Inflammatory macrophage treated with lipopolysaccharide for 4 hours (primary cell): Measurements from ENCODE around the gene PKLR.
"Not testable (repeated sequence)": the region's sequence is repeated elsewhere in the genome, so short reads cannot be mapped to it uniquely, and the experiment has no call there.

Source experiments
- DNase-seq: peaks from one replicate; pipeline ENCODE4 v3.0.0-alpha.2; 2020

The PKLR gene

DNA sequence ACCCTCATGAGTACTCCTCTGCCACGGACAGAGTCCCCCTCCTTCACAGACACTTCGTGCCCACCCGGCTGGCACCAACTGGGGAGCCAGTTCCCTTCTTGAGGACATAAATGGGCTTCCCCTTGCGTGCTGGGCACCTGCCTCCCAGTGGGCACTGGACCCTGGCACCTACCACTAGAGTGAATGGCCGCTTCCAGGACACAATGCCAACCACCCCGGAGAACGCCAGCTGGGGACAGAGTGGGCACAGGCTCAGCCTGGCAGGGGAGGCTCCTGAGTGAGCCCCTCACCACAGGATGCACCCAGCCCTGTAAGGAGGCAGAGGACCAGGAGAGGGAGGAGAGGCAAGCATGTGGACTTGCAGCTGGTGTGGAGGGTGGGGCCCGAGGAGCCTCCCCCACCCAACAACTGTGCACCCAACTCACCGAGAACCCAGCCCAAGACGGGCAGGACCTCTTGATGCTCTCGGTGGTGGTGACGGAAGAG, 47.0 kb downstream of the PKLR start:
- DNase-seq = no peak

DNA sequence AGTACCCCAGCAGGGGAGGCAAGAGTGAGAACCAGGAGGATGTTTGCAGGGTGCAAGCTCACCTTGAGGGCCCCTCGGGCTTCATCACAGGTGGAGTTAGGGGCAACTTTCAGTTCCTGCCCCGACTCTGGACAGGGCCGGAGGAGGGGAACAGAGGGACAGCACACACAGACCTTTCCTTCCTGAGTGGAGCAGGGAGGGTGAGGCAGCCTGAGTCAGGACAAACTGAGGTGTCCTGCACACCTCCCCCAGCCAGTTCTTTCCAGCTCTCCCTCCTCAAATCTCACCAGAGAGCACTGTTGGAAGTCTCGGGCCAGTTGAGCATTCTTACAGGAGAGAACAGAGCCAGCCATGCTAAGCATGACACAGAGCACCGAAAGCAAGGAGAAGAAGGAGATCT, 47.4 kb downstream of the PKLR start:
- DNase-seq = no peak

- DNase-seq = no peak
Observed at GRCh38 chr1:155253208-155253607, 48.0 kb downstream of the PKLR start.

DNA sequence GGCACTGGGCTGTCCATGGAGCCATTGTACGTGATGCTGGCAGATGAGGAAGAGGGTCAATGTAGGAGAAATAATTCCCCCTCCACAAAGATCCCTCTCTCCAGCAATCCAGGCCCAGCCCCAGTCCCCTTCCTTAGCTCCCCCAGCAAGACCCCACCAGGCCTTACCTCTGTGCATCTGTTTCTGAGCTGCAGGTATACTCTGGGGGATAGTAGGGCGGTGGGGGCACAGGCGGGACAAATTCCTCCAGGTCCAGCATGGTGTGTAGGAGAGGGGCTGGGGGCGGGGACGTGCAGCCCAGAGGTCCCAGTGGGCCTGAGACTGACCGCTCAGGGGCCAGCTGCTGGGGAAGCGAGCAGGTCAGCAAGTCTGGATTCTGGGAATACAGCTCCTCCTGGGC, 49.7 kb downstream of the PKLR start:
- no peak for DNase-seq

GRCh38 chr1:155250633-155251449, 50.4 kb downstream of the PKLR start:
- DNase-seq = peak; percentile 91

GRCh38 chr1:155250246-155250632, 51.0 kb downstream of the PKLR start:
- DNase-seq = no peak

GRCh38 chr1:155247667-155248553, 53.3 kb downstream of the PKLR start:
- no peak for DNase-seq

GRCh38 chr1:155246796-155247195, 54.4 kb downstream of the PKLR start:
- not testable (repeated sequence) for DNase-seq

GRCh38 chr1:155245163-155245524, 56.1 kb downstream of the PKLR start:
- DNase-seq = no peak

- peak; percentile 98 for DNase-seq
Observed at GRCh38 chr1:155244368-155245162, 56.7 kb downstream of the PKLR start.

DNA sequence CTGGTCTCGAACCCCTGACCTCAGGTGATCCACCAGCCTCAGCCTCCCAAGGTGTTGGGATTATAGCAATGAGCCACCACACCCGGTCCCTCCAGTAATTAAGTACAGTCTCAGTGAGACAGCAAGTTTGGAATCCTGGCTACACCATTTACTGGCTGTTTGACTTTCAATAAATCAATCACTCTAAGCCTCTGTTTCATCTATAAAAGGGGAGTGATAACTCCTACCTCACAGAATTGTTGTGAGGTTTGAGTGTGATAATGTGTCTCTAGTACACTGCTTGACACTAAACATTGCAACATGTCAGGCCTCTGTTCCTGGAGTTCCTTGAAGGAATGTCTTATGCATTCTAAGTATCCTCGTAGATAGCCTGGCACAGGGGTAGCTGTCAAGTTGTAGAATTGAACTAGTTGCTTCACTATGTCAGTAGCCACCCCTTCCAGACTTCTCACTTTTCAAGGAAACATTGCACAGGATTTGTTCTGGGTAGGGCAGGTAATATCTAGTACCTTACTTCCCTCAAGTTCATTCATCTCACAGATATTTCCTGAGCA, 58.4 kb downstream of the PKLR start:
- DNase-seq = no peak

- peak; percentile 92 for DNase-seq
Observed at GRCh38 chr1:155241841-155242264, 59.4 kb downstream of the PKLR start.

- DNase-seq = peak; percentile 89
Observed at GRCh38 chr1:155241069-155241679, 60.1 kb downstream of the PKLR start.
